Measurements from ENCODE around the gene ANKRD36.
A peak's percentile ranks its signal among the peaks of the same experiment; 100 is the strongest.
"Not testable (repeated sequence)": the region's sequence is repeated elsewhere in the genome, so short reads cannot be mapped to it uniquely, and the experiment has no call there.

Gene ANKRD36

GRCh38 chr2:97113050-97113881 is at the start of gene ANKRD36:
Gene ANKRD36 (plus strand): TSS chr2:97113153. CDS start chr2:97113740, 587 bp downstream.
- peak; percentile 72 to 84 for DNase-seq (ENCODE audit: low read depth in 2 of 2)

GRCh38 chr2:97066030-97066429 is 46.9 kb upstream of the ANKRD36 start:
- not testable (repeated sequence) for DNase-seq (ENCODE audit: low read depth in 2 of 2)

GRCh38 chr2:97067279-97068004 is 45.5 kb upstream of the ANKRD36 start:
- no peak for DNase-seq (ENCODE audit: low read depth in 2 of 2)

GRCh38 chr2:97068074-97068473 is 44.9 kb upstream of the ANKRD36 start:
- no peak for DNase-seq (ENCODE audit: low read depth in 2 of 2)

- not testable (repeated sequence) for DNase-seq (ENCODE audit: low read depth in 2 of 2)
Observed at GRCh38 chr2:97068722-97069121, 44.2 kb upstream of the ANKRD36 start.

GRCh38 chr2:97070915-97071314 is 42.0 kb upstream of the ANKRD36 start:
- DNase-seq (ENCODE audit: low read depth in 2 of 2): not testable (repeated sequence)

GRCh38 chr2:97077213-97077612 is 35.7 kb upstream of the ANKRD36 start:
- not testable (repeated sequence) for DNase-seq (ENCODE audit: low read depth in 2 of 2)

GRCh38 chr2:97080855-97081254 is 32.1 kb upstream of the ANKRD36 start:
- not testable (repeated sequence) for DNase-seq (ENCODE audit: low read depth in 2 of 2)

- DNase-seq (ENCODE audit: low read depth in 2 of 2): not testable (repeated sequence)
Observed at GRCh38 chr2:97082206-97082605, 30.7 kb upstream of the ANKRD36 start.

GRCh38 chr2:97083516-97083915 is 29.4 kb upstream of the ANKRD36 start:
- DNase-seq (ENCODE audit: low read depth in 2 of 2): not testable (repeated sequence)

GRCh38 chr2:97085093-97085492 is 27.9 kb upstream of the ANKRD36 start:
- not testable (repeated sequence) for DNase-seq (ENCODE audit: low read depth in 2 of 2)

GRCh38 chr2:97088706-97089105 is 24.2 kb upstream of the ANKRD36 start:
- DNase-seq (ENCODE audit: low read depth in 2 of 2): not testable (repeated sequence)

- DNase-seq (ENCODE audit: low read depth in 2 of 2): not testable (repeated sequence)
Observed at GRCh38 chr2:97092946-97093345, 20.0 kb upstream of the ANKRD36 start.

GRCh38 chr2:97093983-97094771 is 18.8 kb upstream of the ANKRD36 start:
- not testable (repeated sequence) for DNase-seq (ENCODE audit: low read depth in 2 of 2)

GRCh38 chr2:97094772-97095611 is 18.0 kb upstream of the ANKRD36 start, which contains the start of gene FAHD2B:
Gene FAHD2B (minus strand): TSS chr2:97094882. CDS start chr2:97091706, 3,176 bp downstream.
- peak; percentile 75 to 79 for DNase-seq (ENCODE audit: low read depth in 2 of 2)

GRCh38 chr2:97095661-97096060 is 17.3 kb upstream of the ANKRD36 start:
- DNase-seq (ENCODE audit: low read depth in 2 of 2): no peak

- DNase-seq (ENCODE audit: low read depth in 2 of 2): not testable (repeated sequence)
Observed at GRCh38 chr2:97098786-97099372, 14.1 kb upstream of the ANKRD36 start.

GRCh38 chr2:97106878-97107277 is 6.1 kb upstream of the ANKRD36 start:
- DNase-seq (ENCODE audit: low read depth in 2 of 2): not testable (repeated sequence)

- DNase-seq (ENCODE audit: low read depth in 2 of 2): not testable (repeated sequence)
Observed at GRCh38 chr2:97111246-97111645, 1.7 kb upstream of the ANKRD36 start.

- peak; percentile 24 to 57 for DNase-seq (ENCODE audit: low read depth in 2 of 2)
Observed at GRCh38 chr2:97112320-97113049, 468 bp upstream of the ANKRD36 start.

Data from stimulated activated CD4-positive, alpha-beta T cell treated with anti-CD3 and anti-CD28 coated beads, Interleukin-1b, Interleukin-23, amount 100 ng/mL, for 4 hours (primary cell).